Fibroblast of villous mesenchyme (primary cell): ENCODE data around the gene EXOC7. TPM values are rescaled to one million over a fixed set of nuclear protein-coding genes. Genes with fewer than 3 reads are reported as not detected.

Experiments
- DNase-seq: peaks from one replicate; pipeline ENCODE4 v3.0.0-alpha.2; 2010; ENCODE audit warnings: low read depth
- H3K4me3 ChIP-seq: 2 replicates; pipeline ENCODE4 v1.5.1; 2011; ENCODE audit warnings: low read depth, mild to moderate bottlenecking, low read length
- total RNA-seq: library from RNA; depleted of rRNA; stranded (reverse); fragments of >200 nt; gene quantifications from 2 replicates; pipeline ENCODE4 v1.2.3, GENCODE V29; 2012
- TF ChIP-seq, protein P1 (sequence below): IDR thresholded peaks from 2 replicates; pipeline ENCODE4 v1.5.1; 2012; ENCODE audit warnings: low read depth, mild to moderate bottlenecking, low read length; ENCODE audit not compliant: insufficient read depth

The EXOC7 gene
- total RNA-seq, 1 donor, result 98.4 TPM

DNA sequence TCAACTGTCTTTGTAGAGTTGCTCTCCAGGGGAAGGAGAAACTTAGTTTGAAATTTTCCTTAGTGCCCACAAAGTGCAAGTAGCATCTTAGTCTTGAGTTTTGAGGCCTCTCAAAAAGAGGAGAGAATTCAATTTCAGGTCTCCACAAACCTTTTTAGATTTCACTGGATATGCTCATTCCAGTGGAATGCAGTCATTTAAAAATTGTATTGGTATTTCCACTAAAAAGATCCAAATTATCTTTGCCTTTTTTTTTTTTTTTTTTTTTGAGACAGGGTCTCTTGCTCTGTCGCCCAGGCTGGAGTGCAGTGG, 44.4 kb upstream of the EXOC7 start:
- DNase-seq, result no peak
- TF ChIP-seq, protein P1, sequence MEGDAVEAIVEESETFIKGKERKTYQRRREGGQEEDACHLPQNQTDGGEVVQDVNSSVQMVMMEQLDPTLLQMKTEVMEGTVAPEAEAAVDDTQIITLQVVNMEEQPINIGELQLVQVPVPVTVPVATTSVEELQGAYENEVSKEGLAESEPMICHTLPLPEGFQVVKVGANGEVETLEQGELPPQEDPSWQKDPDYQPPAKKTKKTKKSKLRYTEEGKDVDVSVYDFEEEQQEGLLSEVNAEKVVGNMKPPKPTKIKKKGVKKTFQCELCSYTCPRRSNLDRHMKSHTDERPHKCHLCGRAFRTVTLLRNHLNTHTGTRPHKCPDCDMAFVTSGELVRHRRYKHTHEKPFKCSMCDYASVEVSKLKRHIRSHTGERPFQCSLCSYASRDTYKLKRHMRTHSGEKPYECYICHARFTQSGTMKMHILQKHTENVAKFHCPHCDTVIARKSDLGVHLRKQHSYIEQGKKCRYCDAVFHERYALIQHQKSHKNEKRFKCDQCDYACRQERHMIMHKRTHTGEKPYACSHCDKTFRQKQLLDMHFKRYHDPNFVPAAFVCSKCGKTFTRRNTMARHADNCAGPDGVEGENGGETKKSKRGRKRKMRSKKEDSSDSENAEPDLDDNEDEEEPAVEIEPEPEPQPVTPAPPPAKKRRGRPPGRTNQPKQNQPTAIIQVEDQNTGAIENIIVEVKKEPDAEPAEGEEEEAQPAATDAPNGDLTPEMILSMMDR, result no peak

DNA sequence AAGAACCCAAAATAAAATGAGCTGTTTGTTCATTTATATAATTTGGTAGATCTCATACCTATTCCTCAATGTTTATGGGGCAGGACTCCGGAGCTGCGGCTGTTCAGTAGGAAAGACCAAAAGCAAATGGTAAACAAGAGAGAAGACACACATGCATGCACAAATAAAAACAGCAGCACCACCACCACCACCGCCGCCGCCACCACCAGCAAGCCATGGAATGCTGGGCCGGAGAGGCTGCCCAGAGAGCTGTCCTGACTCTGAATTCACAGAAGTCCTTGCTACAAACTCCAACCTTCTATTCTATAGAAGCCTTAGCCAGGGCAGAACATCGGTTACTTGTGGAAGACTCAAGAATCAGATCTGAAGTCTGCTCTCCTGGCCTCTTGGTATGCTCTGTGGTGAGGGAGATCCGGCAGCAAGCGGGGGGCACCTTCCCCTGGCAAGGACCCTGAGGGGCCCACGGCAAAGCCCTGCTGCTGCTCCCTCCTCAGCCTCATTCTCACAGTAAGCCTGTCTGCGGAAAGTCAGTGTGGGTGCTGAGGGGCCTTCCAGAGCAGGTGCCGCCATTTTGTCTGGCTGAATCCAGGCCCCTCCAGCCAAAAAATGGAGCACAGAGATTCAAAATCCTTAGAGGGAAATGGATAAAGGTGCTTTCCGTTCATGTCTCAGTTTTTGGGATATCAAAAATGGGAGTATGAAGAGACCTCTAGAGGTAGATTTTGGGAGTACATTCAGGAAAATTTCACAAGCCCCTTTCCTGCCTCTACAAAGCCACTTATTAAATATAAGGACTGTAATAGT, 43.8 kb upstream of the EXOC7 start:
- TF ChIP-seq, protein P1, result peak; percentile 69
- H3K4me3 ChIP-seq, result no peak overlapping the region
- peak; percentile 29 for DNase-seq

More for the DNA sequence above, 44.4 kb upstream of the EXOC7 start:
- no peak overlapping the region for H3K4me3 ChIP-seq

DNA sequence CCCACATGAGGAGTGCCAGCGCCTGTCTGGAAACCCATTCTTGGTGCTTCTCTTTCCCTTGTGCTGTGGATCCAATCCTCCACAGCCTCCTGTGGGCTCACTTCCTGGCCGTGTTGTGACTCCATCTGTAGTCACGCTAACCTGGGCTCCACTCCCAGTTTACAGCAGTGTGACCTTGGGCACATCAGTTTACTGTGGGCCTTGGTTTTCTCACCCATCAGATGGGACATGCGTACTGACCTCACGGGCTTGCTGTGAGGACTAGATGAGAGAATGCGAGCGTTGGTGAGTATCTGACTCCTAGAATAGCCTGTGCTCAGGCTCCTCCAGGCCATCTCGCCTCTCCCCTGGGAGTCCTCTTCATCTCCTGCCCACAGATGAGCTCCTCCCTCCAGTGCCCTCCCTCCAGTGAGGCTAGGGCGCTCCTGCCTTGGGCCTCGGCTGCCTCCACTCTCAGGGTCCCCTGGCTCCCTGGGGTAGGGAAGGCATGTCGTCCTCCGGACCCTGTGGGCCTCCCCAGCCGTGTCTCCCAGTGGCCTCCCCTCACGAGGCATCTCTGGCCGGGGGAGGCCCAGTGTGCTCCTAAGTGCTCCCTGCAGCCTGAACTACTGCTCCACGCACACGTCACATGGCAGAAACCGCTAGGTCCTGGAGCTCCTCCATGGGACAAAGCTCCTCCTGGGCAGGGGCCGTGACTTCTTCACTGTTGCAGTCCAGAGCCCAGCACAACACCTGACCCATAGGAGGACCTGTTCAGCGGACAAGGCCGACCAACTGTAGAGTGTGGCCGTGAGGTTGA, 42.7 kb upstream of the EXOC7 start:
- H3K4me3 ChIP-seq, result no peak overlapping the region
- TF ChIP-seq, protein P1, result no peak
- DNase-seq, result no peak

DNA sequence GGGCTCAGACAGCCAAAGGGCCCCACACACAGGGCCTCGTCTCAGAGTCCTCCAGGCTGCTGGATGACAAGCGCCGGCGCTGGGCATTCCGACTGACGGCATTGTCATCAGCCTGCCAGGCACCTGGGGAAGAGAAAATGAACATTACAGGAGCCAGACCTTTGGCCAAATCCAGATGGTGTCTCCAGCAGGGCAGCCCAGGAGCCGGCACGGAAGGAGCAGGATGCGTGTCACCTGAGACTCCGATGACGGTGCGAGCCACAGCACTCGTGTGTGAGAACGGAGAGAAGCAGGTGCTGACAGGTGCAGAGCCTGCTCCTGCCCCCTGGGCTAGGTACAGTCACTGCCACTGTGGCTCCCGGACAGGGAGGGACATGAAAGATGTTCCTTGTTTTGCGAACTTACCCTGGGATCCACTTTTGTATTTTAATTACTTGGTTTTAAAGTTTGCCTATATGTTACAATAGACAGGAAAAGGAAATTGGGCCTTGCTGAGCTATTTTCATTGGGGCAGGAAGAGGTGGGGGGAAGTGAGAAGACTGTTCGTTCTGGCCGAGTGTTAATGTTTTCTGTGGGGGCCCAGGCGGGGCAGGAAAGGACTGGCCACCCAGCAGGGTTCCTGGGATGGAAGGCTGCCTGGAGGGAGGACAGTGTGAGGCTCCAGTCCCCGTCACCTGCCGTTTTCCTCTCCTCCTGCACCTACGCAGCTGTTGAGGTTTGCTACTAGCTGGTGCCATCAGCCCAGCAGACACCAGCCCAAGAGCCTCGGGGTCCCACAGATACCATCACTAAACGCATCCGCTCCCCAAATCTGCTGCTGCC, 41.9 kb upstream of the EXOC7 start:
- no peak for DNase-seq
- TF ChIP-seq, protein P1, result no peak
- no peak overlapping the region for H3K4me3 ChIP-seq

DNA sequence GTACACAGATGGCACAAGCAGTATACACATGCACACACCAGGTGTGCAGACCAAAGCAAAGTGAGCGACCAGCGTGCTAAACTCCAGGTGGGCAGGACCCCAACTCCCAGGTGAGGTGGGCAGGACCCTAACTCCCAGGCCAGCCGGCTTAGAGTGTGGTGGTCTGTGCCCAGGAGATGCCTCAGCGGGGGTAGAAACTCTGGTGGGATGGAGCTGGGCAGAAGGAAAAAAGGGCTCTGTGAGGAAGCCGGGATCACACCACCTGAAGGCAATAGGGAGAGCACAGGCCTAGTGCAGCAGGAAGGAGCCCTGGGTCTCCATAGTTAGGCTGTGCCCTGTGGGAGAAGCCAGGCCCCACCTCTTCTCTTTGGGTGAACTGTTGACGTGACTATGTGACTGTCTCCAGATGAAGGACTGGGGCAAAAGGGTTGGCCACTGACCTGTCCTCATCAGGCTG, 39.0 kb upstream of the EXOC7 start:
- no peak overlapping the region for H3K4me3 ChIP-seq
- no peak for DNase-seq
- TF ChIP-seq, protein P1, result no peak

DNA sequence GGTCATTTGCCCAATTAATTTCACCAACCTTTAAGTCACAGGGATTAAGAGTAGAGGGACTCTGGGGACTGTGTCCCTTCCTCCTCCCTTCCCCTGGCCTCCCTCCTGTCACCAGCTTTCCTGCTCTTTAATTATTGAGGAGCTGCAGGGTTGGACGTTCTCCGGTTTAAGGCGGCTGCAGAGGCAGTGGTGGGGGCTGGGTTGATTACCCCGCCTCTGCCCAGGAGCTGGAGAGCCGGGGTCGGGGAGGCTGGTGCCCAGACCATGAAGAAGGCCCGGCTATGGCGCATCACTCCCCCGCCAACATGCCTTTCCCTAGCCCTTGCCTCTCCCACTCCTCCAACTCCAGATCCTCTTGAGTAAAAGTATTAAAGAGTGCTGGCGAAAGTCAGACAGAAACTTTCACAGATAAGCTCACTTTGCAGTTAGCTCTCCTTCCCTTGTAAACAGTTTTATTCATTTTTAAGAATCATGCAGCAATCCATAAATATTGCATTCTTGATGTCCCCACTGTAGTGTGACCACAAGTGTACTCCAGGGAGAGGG, 38.5 kb upstream of the EXOC7 start:
- no peak for DNase-seq
- TF ChIP-seq, protein P1, result no peak
- H3K4me3 ChIP-seq, result no peak overlapping the region
